ENCODE data around the gene CADPS. TPM values are rescaled to one million over a fixed set of nuclear protein-coding genes. Genes with fewer than 3 reads are reported as not detected.

The CADPS gene
- total and polyA plus RNA-seq, 10 donors: 0.16 to 3.6 (median 0.40) TPM

DNA sequence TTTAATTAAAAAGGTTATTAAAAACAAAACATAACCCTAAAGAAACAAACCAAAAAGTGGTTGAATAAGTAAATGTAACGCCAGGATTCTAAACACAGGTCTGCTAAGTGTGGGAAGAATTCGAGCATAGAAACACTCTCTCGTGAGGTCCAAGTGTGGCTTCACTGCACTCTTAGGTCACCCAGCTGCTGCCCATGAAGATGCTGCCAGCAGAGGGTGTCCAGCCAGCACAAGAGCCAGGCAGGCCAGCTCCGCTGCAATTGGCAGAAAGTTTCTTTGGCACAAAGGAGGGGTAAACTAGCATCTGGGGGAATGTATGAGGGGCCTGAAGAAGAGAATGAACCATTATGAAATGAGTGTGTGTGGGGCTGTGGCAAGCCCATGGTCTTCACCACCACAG, 286.1 kb downstream of the CADPS start:
- Histone ChIP-seq H3K36me3 (no peaks in the 10 kb centered on the region), H3K4me3 (no peak overlapping the region), H3K4me1 (no peaks in the 10 kb centered on the region), H3K9me3 (no peaks in the 10 kb centered on the region), H3K27me3 (replicated peaks in 1 of 7) (no peaks in the 10 kb centered on the region), H3K27ac (no peak overlapping the region)
- DNase-seq: no peak
- TF ChIP-seq POLR2AphosphoS5 (IDR thresholded peaks at IDR 0.05): no peak
- TF ChIP-seq, protein P1, sequence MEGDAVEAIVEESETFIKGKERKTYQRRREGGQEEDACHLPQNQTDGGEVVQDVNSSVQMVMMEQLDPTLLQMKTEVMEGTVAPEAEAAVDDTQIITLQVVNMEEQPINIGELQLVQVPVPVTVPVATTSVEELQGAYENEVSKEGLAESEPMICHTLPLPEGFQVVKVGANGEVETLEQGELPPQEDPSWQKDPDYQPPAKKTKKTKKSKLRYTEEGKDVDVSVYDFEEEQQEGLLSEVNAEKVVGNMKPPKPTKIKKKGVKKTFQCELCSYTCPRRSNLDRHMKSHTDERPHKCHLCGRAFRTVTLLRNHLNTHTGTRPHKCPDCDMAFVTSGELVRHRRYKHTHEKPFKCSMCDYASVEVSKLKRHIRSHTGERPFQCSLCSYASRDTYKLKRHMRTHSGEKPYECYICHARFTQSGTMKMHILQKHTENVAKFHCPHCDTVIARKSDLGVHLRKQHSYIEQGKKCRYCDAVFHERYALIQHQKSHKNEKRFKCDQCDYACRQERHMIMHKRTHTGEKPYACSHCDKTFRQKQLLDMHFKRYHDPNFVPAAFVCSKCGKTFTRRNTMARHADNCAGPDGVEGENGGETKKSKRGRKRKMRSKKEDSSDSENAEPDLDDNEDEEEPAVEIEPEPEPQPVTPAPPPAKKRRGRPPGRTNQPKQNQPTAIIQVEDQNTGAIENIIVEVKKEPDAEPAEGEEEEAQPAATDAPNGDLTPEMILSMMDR (IDR thresholded peaks at IDR 0.05 in 8 of 11, conservative IDR thresholded peaks at IDR 0.05 in 3 of 11): no peak
- 79 to 86% (median 82%) methylated on average over 4 of the region's 4 CpGs for WGBS, 5 donors
- intact Hi-C loops (cut with DNase I; ENCODE audit: low total_unique reads): no loop called here

DNA sequence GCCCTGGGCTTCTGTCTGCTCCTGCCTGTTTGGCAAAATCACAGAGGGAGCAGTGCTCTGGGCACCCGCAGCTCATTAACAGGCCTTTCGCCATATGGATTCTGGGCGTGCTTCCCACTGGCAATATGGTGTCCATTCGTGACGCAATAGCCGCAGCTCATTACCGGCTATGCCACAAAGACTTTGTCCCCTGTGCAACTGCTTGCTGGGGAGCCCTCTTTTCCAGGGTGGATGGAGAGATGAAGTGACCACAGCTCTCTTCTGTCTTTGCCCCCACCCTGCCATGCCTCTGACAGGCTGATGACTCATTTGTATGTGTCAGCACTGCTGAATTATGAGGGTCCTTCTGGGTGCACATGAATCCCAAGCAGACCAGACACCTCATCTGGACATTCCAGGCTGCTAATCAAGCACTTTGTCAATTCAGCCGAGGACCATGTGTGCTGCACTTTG, 287.6 kb downstream of the CADPS start:
- DNase-seq: no peak
- intact Hi-C loops (cut with DNase I; ENCODE audit: low total_unique reads): no loop called here
- Histone ChIP-seq H3K4me3 (no peak overlapping the region), H3K27me3 (replicated peaks in 1 of 7) (no peaks in the 10 kb centered on the region), H3K36me3 (no peaks in the 10 kb centered on the region), H3K27ac (no peak overlapping the region), H3K9me3 (no peaks in the 10 kb centered on the region), H3K4me1 (no peaks in the 10 kb centered on the region)
- WGBS, 5 donors: 88 to 95% (median 92%) methylated on average over 7 to 8 of the region's 8 CpGs
- no peak for TF ChIP-seq POLR2A (IDR thresholded peaks at IDR 0.05)
- TF ChIP-seq POLR2AphosphoS5 (IDR thresholded peaks at IDR 0.05): no peak
- TF ChIP-seq, protein P1 (IDR thresholded peaks at IDR 0.05 in 8 of 11, conservative IDR thresholded peaks at IDR 0.05 in 3 of 11): no peak

DNA sequence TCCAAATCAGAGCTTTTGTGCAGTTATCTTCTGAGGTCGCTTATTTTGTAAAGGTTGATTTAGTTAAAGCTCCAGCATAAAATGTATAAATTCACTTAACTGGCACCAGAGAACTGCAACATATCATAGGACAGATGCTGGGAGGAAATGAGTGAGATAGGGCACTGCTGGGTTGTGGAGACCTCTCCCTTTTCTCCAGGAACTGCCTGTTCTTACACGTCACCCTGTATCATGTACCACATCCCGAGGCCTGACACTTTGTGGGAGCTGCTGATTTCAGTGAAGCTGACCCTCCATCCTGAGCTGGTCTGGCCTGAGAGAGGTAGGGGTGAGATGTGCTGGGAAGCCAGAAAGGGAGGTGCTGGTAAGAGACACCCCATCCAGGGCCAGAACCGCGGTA, 288.0 kb downstream of the CADPS start:
- Histone ChIP-seq H3K27me3 (replicated peaks in 1 of 7) (no peaks in the 10 kb centered on the region), H3K9me3 (no peaks in the 10 kb centered on the region), H3K36me3 (no peaks in the 10 kb centered on the region), H3K4me3 (no peak overlapping the region), H3K4me1 (no peaks in the 10 kb centered on the region), H3K27ac (no peak overlapping the region)
- 88 to 96% (median 92%) methylated on average over 5 of the region's 5 CpGs for WGBS, 5 donors
- intact Hi-C loops (cut with DNase I; ENCODE audit: low total_unique reads): no loop called here
- TF ChIP-seq POLR2AphosphoS5 (IDR thresholded peaks at IDR 0.05) (no peak), POLR2A (IDR thresholded peaks at IDR 0.05) (no peak)
- TF ChIP-seq, protein P1 (IDR thresholded peaks at IDR 0.05 in 8 of 11, conservative IDR thresholded peaks at IDR 0.05 in 3 of 11): no peak
- no peak for DNase-seq

DNA sequence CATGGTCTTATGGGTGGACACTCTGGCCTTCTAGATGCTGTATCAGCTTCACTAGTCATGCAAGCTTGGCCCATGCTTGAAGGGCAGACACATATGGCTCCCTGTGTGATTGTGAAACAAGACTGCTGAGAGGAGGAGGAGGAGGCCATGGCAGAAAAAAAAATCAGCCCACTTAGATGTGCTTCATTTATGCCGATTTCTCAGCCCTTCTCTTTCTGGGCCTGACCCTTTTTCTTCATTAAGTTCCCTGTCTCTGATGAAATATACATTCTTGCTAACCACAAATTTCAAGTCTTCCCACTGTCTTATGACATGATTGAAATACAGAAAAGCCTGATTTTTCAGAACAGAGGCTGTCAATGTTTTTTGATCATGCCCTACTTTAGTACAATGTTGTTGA, 288.9 kb downstream of the CADPS start:
- no peak overlapping the region for H3K4me3 ChIP-seq
- 51 to 88% (median 67%) methylated on average over 1 of the region's 1 CpG for WGBS, 5 donors
- no peaks in the 10 kb centered on the region for H3K27me3 ChIP-seq (replicated peaks in 1 of 7)
- peaks cover 0 to 3% (median under 1%) of the 10 kb centered on the region in 8 donors for H3K9me3 ChIP-seq
- no peak overlapping the region for H3K27ac ChIP-seq
- no peak for DNase-seq
- H3K36me3 ChIP-seq: no peaks in the 10 kb centered on the region
- no peak for TF ChIP-seq POLR2A (IDR thresholded peaks at IDR 0.05)
- TF ChIP-seq POLR2AphosphoS5 (IDR thresholded peaks at IDR 0.05): no peak
- TF ChIP-seq, protein P1 (IDR thresholded peaks at IDR 0.05 in 8 of 11, conservative IDR thresholded peaks at IDR 0.05 in 3 of 11): no peak
- no peaks in the 10 kb centered on the region for H3K4me1 ChIP-seq
- intact Hi-C loops (cut with DNase I; ENCODE audit: low total_unique reads): no loop called here
